GM21526 (cell line): ENCODE data around the gene UNC5B.

Experiments
- ATAC-seq: cut with Tn5 transposase; IDR thresholded peaks from one replicate; pipeline ENCODE4 v1.9.1; 2021; ENCODE audit warnings: moderate library complexity; ENCODE audit not compliant: unreplicated experiment, low FRiP score

Gene UNC5B

GRCh38 chr10:71221586-71222202 lies 9.3 kb downstream of the UNC5B start:
- ATAC-seq: no peak

GRCh38 chr10:71222601-71223346 lies 10.4 kb downstream of the UNC5B start:
- no peak for ATAC-seq

DNA sequence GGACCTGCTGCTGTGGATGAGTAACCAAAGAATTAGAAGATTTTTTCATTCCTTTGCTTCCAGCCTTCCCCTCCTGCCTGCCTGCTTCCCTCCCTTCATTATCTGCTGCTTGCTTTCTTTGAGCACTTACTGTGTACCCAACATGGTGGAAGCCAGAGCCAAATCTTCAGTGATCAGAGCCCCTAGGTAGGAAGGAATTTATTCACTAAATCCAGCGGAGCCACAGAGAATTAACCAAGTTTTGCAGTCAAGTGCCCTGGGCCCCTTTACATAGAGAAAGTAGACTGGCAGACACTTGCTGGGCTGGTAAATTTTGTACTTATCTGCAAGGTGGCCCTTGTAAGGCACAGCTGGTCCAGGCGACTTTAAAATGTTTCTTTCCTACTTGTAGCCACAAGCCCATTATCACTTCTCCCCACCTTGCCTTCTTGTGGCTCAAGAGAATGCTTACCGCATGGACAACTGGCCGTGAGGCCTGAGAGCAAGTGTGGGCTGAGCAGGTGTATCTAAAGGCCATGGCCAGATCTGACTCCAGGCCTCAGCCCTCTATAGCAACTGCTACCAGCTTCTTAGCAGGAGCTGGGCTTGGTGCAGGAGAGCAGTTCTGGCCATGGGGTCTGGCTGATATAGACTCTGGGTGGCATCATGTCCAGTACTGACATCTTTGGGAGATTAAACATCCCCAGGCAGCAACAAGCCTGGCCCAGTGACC lies 11.1 kb downstream of the UNC5B start:
- no peak for ATAC-seq

DNA sequence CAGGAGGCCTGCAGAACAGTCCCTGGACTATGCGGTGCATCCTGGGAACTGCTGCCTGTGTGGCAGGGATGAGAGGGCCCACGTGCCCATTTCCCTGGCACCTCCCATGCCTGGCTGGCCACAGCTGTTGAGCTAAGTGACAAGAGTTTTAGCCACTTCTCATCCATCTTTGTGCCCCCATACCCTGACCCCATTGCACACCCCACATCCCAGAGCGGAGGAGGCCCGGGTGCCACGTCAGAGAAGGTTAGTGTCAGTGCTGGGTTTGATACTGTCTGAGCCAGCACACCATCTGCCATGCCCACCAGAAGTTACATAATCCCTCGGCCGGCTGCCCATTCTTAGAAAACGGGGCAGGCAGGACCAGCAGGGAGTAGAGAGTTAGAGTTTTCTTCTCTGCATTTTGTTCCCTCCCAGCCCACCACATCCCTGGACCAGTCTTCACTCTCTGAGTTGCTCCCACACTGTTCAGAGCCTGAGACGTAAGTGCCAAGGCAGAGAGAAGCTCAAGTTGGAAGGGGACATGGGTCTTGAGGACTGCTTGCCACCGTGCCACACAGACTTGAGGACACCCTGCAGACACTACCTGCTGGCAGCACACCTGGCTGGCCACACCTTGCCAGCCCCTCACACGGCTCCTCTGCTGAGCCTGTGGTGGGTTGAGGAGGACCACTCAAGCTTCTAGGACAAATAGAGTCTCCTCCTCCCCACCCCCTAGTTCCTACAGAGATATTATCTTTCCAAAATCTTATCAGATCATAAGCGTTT lies 13.1 kb downstream of the UNC5B start:
- no peak for ATAC-seq

- ATAC-seq: no peak
Observed at GRCh38 chr10:71228875-71229675, 16.7 kb downstream of the UNC5B start.

- no peak for ATAC-seq
Observed at GRCh38 chr10:71229726-71230655, 17.6 kb downstream of the UNC5B start.

DNA sequence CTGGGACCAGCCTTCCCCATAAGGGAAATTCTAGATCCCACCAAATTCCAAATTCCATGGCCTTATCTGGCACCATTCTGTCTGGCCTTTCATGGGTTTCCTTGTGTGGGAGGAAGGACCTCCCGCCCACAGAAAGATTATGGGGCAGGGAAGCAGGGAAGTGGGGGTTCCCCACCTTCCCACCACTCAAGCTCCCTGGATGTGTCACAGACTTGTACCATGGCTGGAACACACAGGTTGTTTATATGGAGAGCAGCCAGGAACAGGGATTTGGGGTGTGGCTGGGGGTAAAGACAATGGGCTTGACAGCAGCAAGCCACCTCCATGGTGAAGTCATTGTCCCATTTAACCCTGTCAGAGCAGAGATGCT lies 18.3 kb downstream of the UNC5B start:
- no peak for ATAC-seq

DNA sequence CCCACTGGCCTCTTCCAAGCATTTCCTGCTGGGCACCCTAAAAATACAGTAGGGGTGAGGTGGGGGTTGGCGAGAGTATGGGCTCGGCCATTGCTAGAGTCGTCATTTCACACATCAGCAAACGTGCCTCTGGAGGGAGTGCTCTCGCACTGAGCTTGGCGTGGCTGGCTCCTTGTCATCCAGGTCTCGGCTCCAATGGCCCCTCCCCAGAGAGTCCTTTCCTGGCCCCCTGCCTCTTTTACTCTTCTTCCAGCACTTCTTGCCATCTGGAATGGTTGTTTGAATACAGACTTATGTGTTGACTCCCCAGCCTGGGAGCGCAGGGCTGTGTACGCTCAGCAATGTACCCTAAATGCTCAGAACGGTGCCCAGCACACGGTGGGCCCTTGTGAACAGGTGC lies 18.8 kb downstream of the UNC5B start:
- no peak for ATAC-seq

GRCh38 chr10:71232089-71232998 lies 20.0 kb downstream of the UNC5B start:
- no peak for ATAC-seq

DNA sequence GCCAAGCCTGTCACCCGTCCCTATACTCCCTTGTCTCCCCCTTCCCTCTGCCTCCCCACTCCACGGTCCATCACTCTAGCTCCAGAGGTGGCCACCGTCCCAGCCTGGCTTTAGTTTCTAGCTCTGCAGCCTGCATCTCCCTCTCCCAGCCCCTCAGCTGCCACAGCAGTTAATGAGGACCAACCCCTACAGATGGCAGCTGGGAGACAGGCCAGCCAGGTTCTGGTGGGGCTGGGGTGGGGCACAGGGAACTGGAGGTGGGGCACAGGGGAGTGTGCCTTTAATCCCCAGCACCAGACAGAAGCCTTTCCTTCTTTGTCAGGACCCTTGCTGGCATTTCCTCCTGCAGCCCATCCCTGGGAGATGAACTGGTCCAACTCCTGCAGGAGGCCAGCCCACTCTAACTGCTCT lies 21.1 kb downstream of the UNC5B start:
- ATAC-seq: no peak

GRCh38 chr10:71234004-71234894 lies 21.9 kb downstream of the UNC5B start:
- ATAC-seq: no peak

GRCh38 chr10:71234970-71235685 lies 22.8 kb downstream of the UNC5B start:
- no peak for ATAC-seq

DNA sequence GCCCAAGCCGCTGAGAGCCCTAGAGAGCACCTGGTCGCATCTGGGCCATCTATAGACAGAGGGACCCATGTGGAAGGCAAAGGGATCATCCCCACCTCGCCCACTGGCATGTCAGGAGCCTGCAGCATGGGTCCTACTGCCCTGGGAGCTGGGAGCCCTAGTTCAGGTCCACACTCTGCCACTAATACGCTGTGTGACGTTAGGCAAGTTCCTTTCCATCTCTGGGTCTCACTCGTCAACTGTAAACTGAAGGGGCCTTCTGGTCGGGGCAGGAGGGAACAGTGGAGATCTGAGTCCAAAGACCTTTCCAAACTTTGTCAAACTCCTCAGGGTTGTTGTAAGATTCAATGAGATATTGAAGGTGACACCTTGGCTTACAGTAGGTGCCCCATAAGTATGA lies 23.4 kb downstream of the UNC5B start:
- no peak for ATAC-seq

GRCh38 chr10:71236286-71236685 lies 23.9 kb downstream of the UNC5B start:
- ATAC-seq: no peak

GRCh38 chr10:71236822-71237682 lies 24.7 kb downstream of the UNC5B start:
- ATAC-seq: no peak
